SK-N-SH treated with all-trans-retinoic acid at 6 μM for 48 hours (cell line): ENCODE data around the gene APCDD1L.

Experiments used
- BACH2 ChIP-seq: fragments of 250-450 bp; sonication (Bioruptor Pico); IDR thresholded peaks from 2 replicates; pipeline ENCODE4 v1.9.0; 2021; ENCODE audit warnings: mild to moderate bottlenecking, borderline replicate concordance
- CSDC2 ChIP-seq: fragments of 250-450 bp; sonication (Bioruptor Pico); IDR thresholded peaks from 2 replicates; pipeline ENCODE4 v1.5.0; 2020; ENCODE audit warnings: mild to moderate bottlenecking, moderate library complexity
- ESRRG ChIP-seq: fragments of 250-450 bp; sonication (Bioruptor Pico); IDR thresholded peaks from 2 replicates; pipeline ENCODE4 v1.6.1; 2021; ENCODE audit warnings: mild to moderate bottlenecking
- GLIS3 ChIP-seq: fragments of 250-450 bp; sonication (Bioruptor Pico); IDR thresholded peaks from 2 replicates; pipeline ENCODE4 v1.5.0; 2020; ENCODE audit warnings: mild to moderate bottlenecking, moderate library complexity
- OSR1 ChIP-seq: fragments of 250-450 bp; sonication (Bioruptor Pico); IDR thresholded peaks from 2 replicates; pipeline ENCODE4 v1.8.0; 2022; ENCODE audit warnings: moderate library complexity, mild to moderate bottlenecking, inconsistent platforms
- SNAI2 ChIP-seq: fragments of 250-450 bp; sonication (Bioruptor Pico); IDR thresholded peaks from 2 replicates; pipeline ENCODE4 v1.5.0; 2020; ENCODE audit warnings: mild to moderate bottlenecking, moderate library complexity
- ZC3H10 ChIP-seq: fragments of 250-450 bp; sonication (Bioruptor Pico); IDR thresholded peaks from 2 replicates; pipeline ENCODE4 v1.5.1; 2021; ENCODE audit warnings: mild to moderate bottlenecking, moderate library complexity
- ZFP30 ChIP-seq: fragments of 450-650 bp; formaldehyde crosslinking; IDR thresholded peaks from 2 replicates; pipeline ENCODE4 v1.5.0; 2022; ENCODE audit warnings: mild to moderate bottlenecking, moderate library complexity
- TF ChIP-seq, protein P1 (sequence below): fragments of 250-450 bp; sonication (Bioruptor Pico); IDR thresholded peaks from 2 replicates; pipeline ENCODE4 v1.5.0; 2020; ENCODE audit warnings: mild to moderate bottlenecking, moderate library complexity

GRCh38 chr20:58431134-58431533, 84.1 kb downstream of the APCDD1L start:
- TF ChIP-seq GLIS3 (CRISPR knock-in tag): no peak
- no peak for TF ChIP-seq OSR1
- no peak for TF ChIP-seq ZC3H10 (CRISPR knock-in tag)
- no peak for TF ChIP-seq ZFP30
- no peak for TF ChIP-seq ESRRG (CRISPR knock-in tag)
- no peak for TF ChIP-seq BACH2 (CRISPR knock-in tag)
- TF ChIP-seq SNAI2 (CRISPR knock-in tag): no peak
- TF ChIP-seq, protein P1, sequence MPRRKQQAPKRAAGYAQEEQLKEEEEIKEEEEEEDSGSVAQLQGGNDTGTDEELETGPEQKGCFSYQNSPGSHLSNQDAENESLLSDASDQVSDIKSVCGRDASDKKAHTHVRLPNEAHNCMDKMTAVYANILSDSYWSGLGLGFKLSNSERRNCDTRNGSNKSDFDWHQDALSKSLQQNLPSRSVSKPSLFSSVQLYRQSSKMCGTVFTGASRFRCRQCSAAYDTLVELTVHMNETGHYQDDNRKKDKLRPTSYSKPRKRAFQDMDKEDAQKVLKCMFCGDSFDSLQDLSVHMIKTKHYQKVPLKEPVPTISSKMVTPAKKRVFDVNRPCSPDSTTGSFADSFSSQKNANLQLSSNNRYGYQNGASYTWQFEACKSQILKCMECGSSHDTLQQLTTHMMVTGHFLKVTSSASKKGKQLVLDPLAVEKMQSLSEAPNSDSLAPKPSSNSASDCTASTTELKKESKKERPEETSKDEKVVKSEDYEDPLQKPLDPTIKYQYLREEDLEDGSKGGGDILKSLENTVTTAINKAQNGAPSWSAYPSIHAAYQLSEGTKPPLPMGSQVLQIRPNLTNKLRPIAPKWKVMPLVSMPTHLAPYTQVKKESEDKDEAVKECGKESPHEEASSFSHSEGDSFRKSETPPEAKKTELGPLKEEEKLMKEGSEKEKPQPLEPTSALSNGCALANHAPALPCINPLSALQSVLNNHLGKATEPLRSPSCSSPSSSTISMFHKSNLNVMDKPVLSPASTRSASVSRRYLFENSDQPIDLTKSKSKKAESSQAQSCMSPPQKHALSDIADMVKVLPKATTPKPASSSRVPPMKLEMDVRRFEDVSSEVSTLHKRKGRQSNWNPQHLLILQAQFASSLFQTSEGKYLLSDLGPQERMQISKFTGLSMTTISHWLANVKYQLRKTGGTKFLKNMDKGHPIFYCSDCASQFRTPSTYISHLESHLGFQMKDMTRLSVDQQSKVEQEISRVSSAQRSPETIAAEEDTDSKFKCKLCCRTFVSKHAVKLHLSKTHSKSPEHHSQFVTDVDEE (CRISPR knock-in tag): no peak
- TF ChIP-seq CSDC2 (CRISPR knock-in tag): no peak
